Measurements from ENCODE around the gene RAB3C.

- TF ChIP-seq POLR2A (IDR thresholded peaks at IDR 0.05) (no peak), CTCF (IDR thresholded peaks at IDR 0.05) (no peak)
Measured at GRCh38 chr5:58579781-58580180, 3.1 kb upstream of the RAB3C start.

All from vagina (tissue), 2 donors.